ENCODE results near the gene DDX27.

DDX27 gene

DNA sequence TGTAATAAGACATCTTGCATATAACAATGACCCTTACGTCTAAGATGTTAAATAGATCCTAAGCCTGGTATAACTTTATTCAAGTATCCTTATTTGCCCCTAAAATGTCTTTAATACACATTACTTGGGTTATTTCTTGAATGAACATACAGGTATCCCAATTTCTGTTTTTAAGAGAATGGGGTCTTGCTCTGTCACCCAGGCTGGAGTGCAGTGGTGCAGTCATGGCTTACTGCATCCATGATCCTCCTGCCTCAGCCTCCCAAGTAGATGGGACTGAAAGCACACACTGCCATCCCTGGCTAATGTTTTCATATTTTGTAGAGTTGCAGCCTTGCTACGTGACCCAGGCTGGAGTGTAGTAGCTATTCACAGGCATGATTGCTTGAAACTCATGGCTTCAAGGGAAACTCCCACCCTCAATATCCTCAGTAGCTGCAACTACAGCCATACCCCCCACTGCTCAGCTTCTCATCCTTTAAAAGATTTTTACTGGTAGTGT, 69.1 kb downstream of the DDX27 start:
- Histone ChIP-seq H3K4me3 (replicated peaks; ENCODE audit: low read depth, low read length) (no peak overlapping the region), H3K36me3 (ENCODE audit: control insufficient read depth, insufficient read depth, low read length) (peaks cover 45% of the 10 kb centered on the region), H3K27me3 (replicated peaks; ENCODE audit: control insufficient read depth, insufficient read depth, low read length) (no peaks in the 10 kb centered on the region)
- no peak for DNase-seq (ENCODE audit: extremely low read depth, insufficient read length)
- TF ChIP-seq, protein P1, sequence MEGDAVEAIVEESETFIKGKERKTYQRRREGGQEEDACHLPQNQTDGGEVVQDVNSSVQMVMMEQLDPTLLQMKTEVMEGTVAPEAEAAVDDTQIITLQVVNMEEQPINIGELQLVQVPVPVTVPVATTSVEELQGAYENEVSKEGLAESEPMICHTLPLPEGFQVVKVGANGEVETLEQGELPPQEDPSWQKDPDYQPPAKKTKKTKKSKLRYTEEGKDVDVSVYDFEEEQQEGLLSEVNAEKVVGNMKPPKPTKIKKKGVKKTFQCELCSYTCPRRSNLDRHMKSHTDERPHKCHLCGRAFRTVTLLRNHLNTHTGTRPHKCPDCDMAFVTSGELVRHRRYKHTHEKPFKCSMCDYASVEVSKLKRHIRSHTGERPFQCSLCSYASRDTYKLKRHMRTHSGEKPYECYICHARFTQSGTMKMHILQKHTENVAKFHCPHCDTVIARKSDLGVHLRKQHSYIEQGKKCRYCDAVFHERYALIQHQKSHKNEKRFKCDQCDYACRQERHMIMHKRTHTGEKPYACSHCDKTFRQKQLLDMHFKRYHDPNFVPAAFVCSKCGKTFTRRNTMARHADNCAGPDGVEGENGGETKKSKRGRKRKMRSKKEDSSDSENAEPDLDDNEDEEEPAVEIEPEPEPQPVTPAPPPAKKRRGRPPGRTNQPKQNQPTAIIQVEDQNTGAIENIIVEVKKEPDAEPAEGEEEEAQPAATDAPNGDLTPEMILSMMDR (IDR thresholded peaks at IDR 0.05; ENCODE audit: insufficient read depth, low read length, poor library complexity, severe bottlenecking): no peak

DNA sequence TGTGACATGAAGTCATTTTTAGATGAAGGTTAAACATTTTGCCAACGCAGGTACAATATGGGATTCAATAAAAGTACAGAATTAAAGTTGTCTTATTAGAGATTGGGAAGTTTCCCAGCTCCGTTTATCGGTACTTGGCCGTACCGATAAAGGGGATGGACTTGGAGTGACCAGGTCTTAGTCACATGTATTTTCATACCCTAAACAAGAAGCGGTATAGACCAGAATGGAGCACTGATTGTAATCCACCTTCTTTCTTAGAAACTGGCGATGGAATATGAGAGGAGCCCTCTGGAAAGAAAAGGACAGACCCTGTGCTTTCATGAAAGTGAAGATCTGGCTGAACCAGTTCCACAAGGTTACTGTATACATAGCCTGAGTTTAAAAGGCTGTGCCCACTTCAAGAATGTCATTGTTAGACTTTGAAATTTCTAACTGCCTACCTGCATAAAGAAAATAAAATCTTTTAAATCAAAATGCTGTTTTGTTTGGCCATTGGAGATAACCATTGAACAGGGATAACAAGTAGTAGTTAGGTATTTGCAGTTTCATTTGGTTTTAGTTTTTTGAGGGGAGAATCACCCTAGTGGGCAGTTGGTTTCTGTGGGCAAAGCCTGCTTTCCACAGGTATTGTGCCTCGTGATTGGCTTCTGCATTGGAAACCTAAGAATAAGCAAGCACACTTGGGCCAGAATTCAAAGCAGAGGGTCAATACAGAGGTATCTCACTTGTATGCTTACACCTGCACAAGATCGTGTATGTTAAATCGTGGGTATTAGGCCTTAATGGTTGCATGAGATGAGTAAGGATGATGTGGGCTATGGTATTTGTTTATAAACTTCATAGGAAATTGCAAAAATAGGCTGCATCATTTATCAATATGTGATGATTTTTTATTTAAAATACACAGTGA, 69.8 kb downstream of the DDX27 start:
- no peak for DNase-seq (ENCODE audit: extremely low read depth, insufficient read length)
- Histone ChIP-seq H3K36me3 (ENCODE audit: control insufficient read depth, insufficient read depth, low read length) (peaks cover 38% of the 10 kb centered on the region), H3K4me3 (replicated peaks; ENCODE audit: low read depth, low read length) (no peak overlapping the region), H3K27me3 (replicated peaks; ENCODE audit: control insufficient read depth, insufficient read depth, low read length) (no peaks in the 10 kb centered on the region)
- TF ChIP-seq, protein P1 (IDR thresholded peaks at IDR 0.05; ENCODE audit: insufficient read depth, low read length, poor library complexity, severe bottlenecking): no peak

DNA sequence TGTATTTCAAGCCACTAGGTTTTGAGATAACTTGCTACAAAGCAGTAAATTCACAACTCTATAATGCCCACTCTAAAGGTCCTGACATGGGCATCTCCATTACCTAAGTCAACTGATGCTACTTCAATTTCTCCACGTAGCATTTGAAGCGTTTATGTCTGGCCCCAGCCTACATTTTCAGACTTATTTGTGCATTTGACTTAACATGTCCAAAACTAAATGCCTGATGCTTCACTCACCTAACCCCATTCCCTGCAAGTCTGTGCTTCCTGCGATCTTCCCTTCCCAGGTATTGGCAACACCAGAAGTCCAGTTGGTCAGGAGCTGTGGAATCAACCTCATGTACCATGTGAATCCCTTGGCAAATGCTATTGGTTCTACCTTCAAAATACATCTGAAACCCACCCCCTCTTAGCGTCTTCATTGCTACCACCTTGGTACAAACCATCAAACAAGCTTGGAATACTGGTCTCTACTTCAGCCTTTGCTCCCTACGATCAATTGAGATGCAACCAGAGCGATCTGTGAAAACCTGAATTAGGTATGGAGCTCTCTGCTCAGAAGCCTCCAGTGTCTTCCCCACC, 71.5 kb downstream of the DDX27 start:
- Histone ChIP-seq H3K36me3 (ENCODE audit: control insufficient read depth, insufficient read depth, low read length) (peaks cover 32% of the 10 kb centered on the region), H3K4me3 (replicated peaks; ENCODE audit: low read depth, low read length) (no peak overlapping the region), H3K27me3 (replicated peaks; ENCODE audit: control insufficient read depth, insufficient read depth, low read length) (no peaks in the 10 kb centered on the region)
- DNase-seq (ENCODE audit: extremely low read depth, insufficient read length): no peak
- TF ChIP-seq, protein P1 (IDR thresholded peaks at IDR 0.05; ENCODE audit: insufficient read depth, low read length, poor library complexity, severe bottlenecking): no peak

DNA sequence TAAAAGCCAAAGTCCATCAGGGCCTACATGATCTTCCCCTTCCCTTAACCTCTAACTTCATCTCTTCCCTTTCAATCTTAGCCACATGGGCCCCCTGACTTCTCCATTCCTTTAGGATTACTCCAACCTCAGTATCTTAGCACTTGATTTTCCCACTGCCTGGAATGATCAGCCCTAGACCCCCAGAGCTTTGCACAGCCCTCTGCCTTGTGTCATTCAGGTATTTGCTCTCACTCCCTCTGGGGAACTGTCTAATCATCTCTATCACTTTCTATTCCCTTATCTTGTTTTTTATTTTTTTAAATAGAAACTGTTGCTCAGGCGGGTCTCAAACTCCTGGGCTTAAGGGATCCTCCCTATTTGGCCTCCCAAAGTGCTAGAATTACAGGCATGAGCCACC, 72.0 kb downstream of the DDX27 start:
- Histone ChIP-seq H3K27me3 (replicated peaks; ENCODE audit: control insufficient read depth, insufficient read depth, low read length) (no peaks in the 10 kb centered on the region), H3K36me3 (ENCODE audit: control insufficient read depth, insufficient read depth, low read length) (peaks cover 27% of the 10 kb centered on the region), H3K4me3 (replicated peaks; ENCODE audit: low read depth, low read length) (no peak overlapping the region)
- no peak for DNase-seq (ENCODE audit: extremely low read depth, insufficient read length)
- TF ChIP-seq, protein P1 (IDR thresholded peaks at IDR 0.05; ENCODE audit: insufficient read depth, low read length, poor library complexity, severe bottlenecking): no peak

DNA sequence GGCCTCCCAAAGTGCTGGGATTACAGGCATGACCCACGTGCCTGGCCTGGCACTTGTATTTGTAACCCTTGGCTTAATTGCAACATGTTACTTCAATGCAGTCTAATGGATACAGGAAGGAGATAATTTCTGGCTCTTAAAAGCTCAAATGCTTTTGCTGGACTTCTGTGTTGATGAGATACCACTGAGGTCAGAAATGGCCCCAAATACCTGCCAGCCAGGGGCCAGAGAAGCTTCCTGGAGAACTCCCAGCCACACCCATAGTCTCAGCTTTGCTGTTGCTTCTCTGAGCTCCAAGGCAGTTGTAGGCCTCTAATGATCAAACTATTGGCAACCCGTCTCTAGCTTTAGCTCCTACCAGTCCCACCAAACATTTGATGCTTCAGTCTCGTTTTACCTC, 72.8 kb downstream of the DDX27 start:
- H3K4me3 ChIP-seq (replicated peaks; ENCODE audit: low read depth, low read length): no peak overlapping the region
- TF ChIP-seq, protein P1 (IDR thresholded peaks at IDR 0.05; ENCODE audit: insufficient read depth, low read length, poor library complexity, severe bottlenecking): no peak
- H3K27me3 ChIP-seq (replicated peaks; ENCODE audit: control insufficient read depth, insufficient read depth, low read length): no peaks in the 10 kb centered on the region
- H3K36me3 ChIP-seq (ENCODE audit: control insufficient read depth, insufficient read depth, low read length): peaks cover 20% of the 10 kb centered on the region
- no peak for DNase-seq (ENCODE audit: extremely low read depth, insufficient read length)
